Heart left ventricle (tissue), 16 donors: ENCODE data around the gene NINJ1. TPM values are rescaled to one million over a fixed set of nuclear protein-coding genes. Genes with fewer than 3 reads are reported as not detected.

Source experiments
- ATAC-seq, 4 donors: fragments of 200-7000 bp; cut with Tn5 transposase; one replicate each; pipeline ENCODE4 v1.9.1; 2020 to 2022; ENCODE audit warnings: moderate library complexity in 4 of 4, mild to moderate bottlenecking in 3 of 4, moderate number of reproducible peaks in 1 of 4
- DNase-seq, 5 donors: peaks; one replicate each; pipeline ENCODE4 v3.0.0-alpha.2; 2020
- H3K27ac ChIP-seq, 12 donors: fragments of 200-600 bp; sonication (generic) in 4 of 12; one replicate each; pipeline versions ENCODE4 v1.5.0 to v1.8.0; 2016 to 2022; ENCODE audit warnings: mild to moderate bottlenecking in 2 of 12
- H3K27me3 ChIP-seq, 9 donors: fragments of 200-600 bp; sonication (generic) in 2 of 9; one replicate each; pipeline versions ENCODE4 v1.5.1 to v1.8.0; 2016 to 2022; ENCODE audit warnings: mild to moderate bottlenecking in 3 of 9
- H3K36me3 ChIP-seq, 9 donors: fragments of 200-600 bp; sonication (generic) in 2 of 9; one replicate each; pipeline versions ENCODE4 v1.5.0 to v1.8.0; 2018 to 2022; ENCODE audit warnings: mild to moderate bottlenecking in 2 of 9
- H3K4me1 ChIP-seq, 12 donors: fragments of 200-600 bp; sonication (generic) in 4 of 12; one replicate each; pipeline versions ENCODE4 v1.5.0 to v1.8.0; 2016 to 2022; ENCODE audit warnings: mild to moderate bottlenecking in 3 of 12
- H3K4me3 ChIP-seq, 12 donors: fragments of 200-600 bp; sonication (generic) in 4 of 12; one replicate each; pipeline versions ENCODE4 v1.5.0 to v1.8.0; 2017 to 2022; ENCODE audit warnings: mild to moderate bottlenecking in 9 of 12, moderate library complexity in 4 of 12
- H3K9me3 ChIP-seq, 12 donors: fragments of 200-600 bp; sonication (generic) in 4 of 12; one replicate each; pipeline versions ENCODE4 v1.5.0 to v1.8.0; 2016 to 2022; ENCODE audit warnings: mild to moderate bottlenecking in 1 of 12
- CTCF ChIP-seq, 12 donors: fragments of 200-600 bp; sonication (generic) in 4 of 12; IDR thresholded peaks; one replicate each; pipeline versions ENCODE4 v1.5.0 to v1.8.0; 2018 to 2022; ENCODE audit warnings: antibody characterized with exemption in 12 of 12, mild to moderate bottlenecking in 5 of 12
- POLR2A ChIP-seq, 2 donors: fragments of 450-650 bp; IDR thresholded peaks; one replicate each; pipeline ENCODE4 v1.6.1; 2017; ENCODE audit warnings: antibody characterized with exemption in 2 of 2, mild to moderate bottlenecking in 2 of 2, moderate library complexity in 2 of 2
- WGBS, 4 donors: extraction: QIAGEN DNeasy Blood & Tissue Kit in 2 of 4; methylation state at CpG; one replicate each; pipeline versions ENCODE4 v1.1.5 to v1.1.7; 2013 to 2018; 5-methylcytosine and 5-hydroxymethylcytosine counted together
- intact Hi-C, 10 donors: fragments of 100-400 bp; cut with DNase I; formaldehyde crosslinking; loops; one replicate each; pipeline versions ENCODE4 v1.11.1 to v1.14.2; 2022
- polyA plus RNA-seq, 2 donors: library from polyadenylated mRNA; stranded (reverse); fragments of 200-250 nt; gene quantifications; one replicate each; pipeline ENCODE4 v1.2.3, GENCODE V29; 2013
- total RNA-seq, 9 donors: library from RNA; depleted of rRNA in 2 of 9; stranded (reverse); fragments of >200 nt in 2 of 9; fragmentation: NEBNext Ultra II Directional in 3 of 9; extraction: Animal tissue kit (Norgen Biotek cat#: 25700) in 3 of 9; gene quantifications; one replicate each; pipeline versions ENCODE4 v1.1.0 to v1.2.4, GENCODE V29; 2016 to 2023
- donor health status: ischemic (EF 13 %, LVEDD 7.1; RV severe dilation, severe dysfunction).
- donor health status: healthy with polysubstance abuse.
- donor health status: DM: no; HTN: yes; CAD: no.
- donor health status: DM: no; HTN: no; CAD: no.
- donor health status: ischemic (EF 25% LVEDD 6.9; RV normal size, moderate dysfunction).
- donor health status: ischemic (EF 25% LVEDD 5.7; RV mildly dilated, moderate dysfunction).
- donor health status: healthy.
- donor health status: DM: yes; HTN: yes; CAD: no.
- donor health status: ischemic (EF 35%, LVEDD 5.7; RV mildly dilated, moderate dysfunction).
- donor health status: nonischemic (EF 11% LVEDD 7.7; RV severe dilation, severe dysfunction).
- donor health status: DM: yes; HTN: yes; CAD: no.
- donor health status: PGD.
- donor health status: ischemic (EF 29% LVEDD 5.4; RV normal size, mild dysfunction).
- donor health status: nonischemic (EF 23%, LVEDD 6.1; RV moderate dilation, normal function).

The NINJ1 gene
- total and polyA plus RNA-seq, 11 donors = 42.2 to 96.1 (median 52.9) TPM

- no peaks in the 10 kb centered on the region for H3K36me3 ChIP-seq
- no peaks in the 10 kb centered on the region for H3K9me3 ChIP-seq
- no peak for DNase-seq
- no peaks in the 10 kb centered on the region for H3K27me3 ChIP-seq
- WGBS, 4 donors = 71 to 76% (median 75%) methylated on average over 4 of the region's 4 CpGs
- no peak overlapping the region for H3K4me3 ChIP-seq
- no peak overlapping the region for H3K27ac ChIP-seq
- H3K4me1 ChIP-seq = peaks cover 0 to 13% (median 5%) of the 10 kb centered on the region in 12 donors
- TF ChIP-seq POLR2A (IDR thresholded peaks at IDR 0.05) (no peak), CTCF (IDR thresholded peaks at IDR 0.05) (no peak)
- no peak for ATAC-seq
- intact Hi-C loops = loop anchor here in 2 of 10 donors (10.0 kb wide), 2 partner anchors 397 to 797 kb away; no protein-coding TSS in a partner anchor
Observed at GRCh38 chr9:93167838-93168237, 33.8 kb upstream of the NINJ1 start.

- WGBS, 4 donors = 87 to 91% (median 88%) methylated on average over 6 of the region's 6 CpGs
- Histone ChIP-seq H3K27me3 (no peaks in the 10 kb centered on the region), H3K36me3 (no peaks in the 10 kb centered on the region), H3K4me3 (no peak overlapping the region), H3K27ac (no peak overlapping the region), H3K4me1 (peaks cover 0 to 19% (median 8%) of the 10 kb centered on the region in 12 donors), H3K9me3 (no peaks in the 10 kb centered on the region)
- no peak for DNase-seq
- intact Hi-C loops = loop anchor here in 2 of 10 donors (10.0 kb wide), 2 partner anchors 398 to 798 kb away; no protein-coding TSS in a partner anchor
- no peak for TF ChIP-seq POLR2A (IDR thresholded peaks at IDR 0.05)
- TF ChIP-seq CTCF (IDR thresholded peaks at IDR 0.05) = no peak
- ATAC-seq = no peak
Observed at GRCh38 chr9:93167185-93167584, 33.1 kb upstream of the NINJ1 start.

- DNase-seq (no peak), ATAC-seq (peak in 1 of 4 donors; percentile 6)
- Histone ChIP-seq H3K4me1 (peaks cover 0 to 21% (median 10%) of the 10 kb centered on the region in 12 donors), H3K9me3 (no peaks in the 10 kb centered on the region), H3K4me3 (no peak overlapping the region), H3K27ac (no peak overlapping the region), H3K27me3 (no peaks in the 10 kb centered on the region), H3K36me3 (no peaks in the 10 kb centered on the region)
- intact Hi-C loops = loop anchor here in 2 of 10 donors (10.0 kb wide), 2 partner anchors 398 to 798 kb away; no protein-coding TSS in a partner anchor
- no peak for TF ChIP-seq POLR2A (IDR thresholded peaks at IDR 0.05)
- TF ChIP-seq CTCF (IDR thresholded peaks at IDR 0.05) = no peak
- 67 to 79% (median 75%) methylated on average over 7 of the region's 7 CpGs for WGBS, 4 donors
Observed at GRCh38 chr9:93166699-93167098, 32.6 kb upstream of the NINJ1 start.

GRCh38 chr9:93164085-93164484 is 30.0 kb upstream of the NINJ1 start:
- no peak for TF ChIP-seq POLR2A (IDR thresholded peaks at IDR 0.05)
- no peak for TF ChIP-seq CTCF (IDR thresholded peaks at IDR 0.05)
- DNase-seq (no peak), ATAC-seq (no peak)
- Histone ChIP-seq H3K27ac (no peak overlapping the region), H3K36me3 (no peaks in the 10 kb centered on the region), H3K4me3 (no peak overlapping the region), H3K4me1 (peaks cover 0 to 39% (median 17%) of the 10 kb centered on the region in 12 donors), H3K9me3 (no peaks in the 10 kb centered on the region), H3K27me3 (no peaks in the 10 kb centered on the region)
- 81 to 93% (median 85%) methylated on average over 8 to 13 of the region's 13 CpGs for WGBS, 4 donors
- intact Hi-C loops = loop anchor here in 7 of 10 donors (5.0 to 10.0 kb wide), 5 partner anchors 58 to 801 kb away; no protein-coding TSS in a partner anchor
